Stomach (tissue), 9 donors: ENCODE data around the gene PACC1. TPM values are rescaled to one million over a fixed set of nuclear protein-coding genes. Genes with fewer than 3 reads are reported as not detected.
A peak's percentile ranks its signal among the peaks of the same experiment; 100 is the strongest.

Experiments used
- DNase-seq, 2 donors: peaks; one replicate each; pipeline versions ENCODE4 v3.0.0 to v3.0.0-alpha.2; 2013 to 2019
- H3K27ac ChIP-seq, 5 donors: fragments of 200-600 bp in 4 of 5; sonication (generic) in 4 of 5; one replicate each; pipeline ENCODE4 v1.5.1; 2013 to 2019; ENCODE audit warnings: mild to moderate bottlenecking in 1 of 5, moderate library complexity in 1 of 5
- H3K27me3 ChIP-seq, 3 donors: fragments of 200-600 bp; sonication (generic); one replicate each; pipeline ENCODE4 v1.5.1; 2017 to 2019; ENCODE audit warnings: mixed run types in 1 of 3
- H3K36me3 ChIP-seq, 4 donors: fragments of 200-600 bp; sonication (generic); 1 replicate in 3 of 4; 2 replicates in 1 of 4; pipeline ENCODE4 v1.5.1; 2016 to 2019
- H3K4me1 ChIP-seq, 4 donors: fragments of 200-600 bp; sonication (generic); one replicate each; pipeline ENCODE4 v1.5.1; 2016 to 2019
- H3K4me3 ChIP-seq, 4 donors: fragments of 200-600 bp; sonication (generic) in 3 of 4; one replicate each; pipeline ENCODE4 v1.5.1; 2016 to 2019; ENCODE audit warnings: mild to moderate bottlenecking in 1 of 4
- H3K9me3 ChIP-seq, 4 donors: fragments of 200-600 bp; sonication (generic); one replicate each; pipeline ENCODE4 v1.5.1; 2016 to 2019
- EP300 ChIP-seq: sonication (generic); formaldehyde crosslinking; IDR thresholded peaks from one replicate; pipeline ENCODE4 v1.6.1; 2017; ENCODE audit warnings: antibody characterized with exemption
- POLR2A ChIP-seq, 4 donors: fragments of 450-650 bp; IDR thresholded peaks; one replicate each; pipeline ENCODE4 v1.6.1; 2016; ENCODE audit warnings: antibody characterized with exemption in 4 of 4, control low read depth in 2 of 4, mild to moderate bottlenecking in 1 of 4, moderate library complexity in 1 of 4
- POLR2AphosphoS5 ChIP-seq, 3 donors: sonication (generic); formaldehyde crosslinking; IDR thresholded peaks; one replicate each; pipeline ENCODE4 v1.6.1; 2016; ENCODE audit warnings: antibody characterized with exemption in 3 of 3
- WGBS, 5 donors: extraction: QIAGEN DNeasy Blood & Tissue Kit in 3 of 5; methylation state at CpG; one replicate each; pipeline versions ENCODE4 v1.1.5 to v1.1.7; 2013 to 2018; 5-methylcytosine and 5-hydroxymethylcytosine counted together
- intact Hi-C: fragments of 100-400 bp; cut with DNase I; formaldehyde crosslinking; loops from one replicate; pipeline ENCODE4 v1.15.1; 2023; ENCODE audit warnings: low total_unique reads
- polyA plus RNA-seq, 3 donors: library from polyadenylated mRNA; stranded (reverse); fragments of 200-250 nt; gene quantifications; one replicate each; pipeline ENCODE4 v1.2.3, GENCODE V29; 2013
- total RNA-seq, 5 donors: library from RNA; depleted of rRNA; stranded (reverse); fragments of >200 nt; gene quantifications; one replicate each; pipeline versions ENCODE4 v1.1.0 to v1.2.3, GENCODE V29; 2014 to 2016
- TF ChIP-seq, protein P1 (sequence below), 7 experiments: fragments of 450-650 bp in 4 of 7; fragments of 200-600 bp in 3 of 7; sonication (generic) in 3 of 7; IDR thresholded peaks; one replicate each; pipeline ENCODE4 v1.5.1; 2016 to 2019; ENCODE audit warnings: antibody characterized with exemption in 7 of 7, control low read depth in 2 of 7, mild to moderate bottlenecking in 1 of 7
- donor health status: healthy with polysubstance abuse.
- donor health status: Bipolar disorder and iron deficiency.
- donor health status: healthy.

Gene PACC1
- total and polyA plus RNA-seq, 8 donors = 0.58 to 6.4 (median 2.0) TPM

DNA sequence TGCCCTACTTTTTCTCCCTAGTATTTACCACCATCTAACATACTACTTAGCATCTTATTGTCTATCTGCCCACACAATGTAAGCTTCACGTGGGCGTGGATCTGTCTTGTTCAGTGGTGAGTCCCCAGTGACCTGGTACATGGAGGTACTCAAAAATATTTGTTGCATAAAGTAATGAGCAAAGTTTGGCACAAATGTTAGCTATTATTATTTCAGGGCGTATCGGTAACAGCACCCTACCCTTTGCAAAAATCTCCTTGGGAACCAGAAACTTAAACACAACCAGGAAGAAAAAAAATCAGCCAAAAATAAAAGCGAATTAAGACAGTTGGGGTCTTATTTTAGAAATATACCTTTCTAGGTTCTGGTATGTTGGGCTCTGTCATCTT lies 17.6 kb upstream of the PACC1 start:
- WGBS, 5 donors = 12 to 20% (median 15%) methylated on average over 5 of the region's 5 CpGs
- Histone ChIP-seq H3K4me1 (peaks cover 15 to 35% (median 23%) of the 10 kb centered on the region in 4 donors), H3K36me3 (no peaks in the 10 kb centered on the region), H3K27ac (peak overlapping the region in 4 of 5 donors; percentile 77 to 92 (median 88)), H3K27me3 (no peaks in the 10 kb centered on the region), H3K4me3 (peak overlapping the region; percentile 84 to 93 (median 92)), H3K9me3 (no peaks in the 10 kb centered on the region)
- DNase-seq = peak in 1 of 2 donors; percentile 26
- intact Hi-C loops = no loop called here
- TF ChIP-seq POLR2A (IDR thresholded peaks at IDR 0.05) (no peak), POLR2AphosphoS5 (IDR thresholded peaks at IDR 0.05) (no peak), EP300 (no peak)
- TF ChIP-seq, protein P1, sequence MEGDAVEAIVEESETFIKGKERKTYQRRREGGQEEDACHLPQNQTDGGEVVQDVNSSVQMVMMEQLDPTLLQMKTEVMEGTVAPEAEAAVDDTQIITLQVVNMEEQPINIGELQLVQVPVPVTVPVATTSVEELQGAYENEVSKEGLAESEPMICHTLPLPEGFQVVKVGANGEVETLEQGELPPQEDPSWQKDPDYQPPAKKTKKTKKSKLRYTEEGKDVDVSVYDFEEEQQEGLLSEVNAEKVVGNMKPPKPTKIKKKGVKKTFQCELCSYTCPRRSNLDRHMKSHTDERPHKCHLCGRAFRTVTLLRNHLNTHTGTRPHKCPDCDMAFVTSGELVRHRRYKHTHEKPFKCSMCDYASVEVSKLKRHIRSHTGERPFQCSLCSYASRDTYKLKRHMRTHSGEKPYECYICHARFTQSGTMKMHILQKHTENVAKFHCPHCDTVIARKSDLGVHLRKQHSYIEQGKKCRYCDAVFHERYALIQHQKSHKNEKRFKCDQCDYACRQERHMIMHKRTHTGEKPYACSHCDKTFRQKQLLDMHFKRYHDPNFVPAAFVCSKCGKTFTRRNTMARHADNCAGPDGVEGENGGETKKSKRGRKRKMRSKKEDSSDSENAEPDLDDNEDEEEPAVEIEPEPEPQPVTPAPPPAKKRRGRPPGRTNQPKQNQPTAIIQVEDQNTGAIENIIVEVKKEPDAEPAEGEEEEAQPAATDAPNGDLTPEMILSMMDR (IDR thresholded peaks at IDR 0.05) = no peak

DNA sequence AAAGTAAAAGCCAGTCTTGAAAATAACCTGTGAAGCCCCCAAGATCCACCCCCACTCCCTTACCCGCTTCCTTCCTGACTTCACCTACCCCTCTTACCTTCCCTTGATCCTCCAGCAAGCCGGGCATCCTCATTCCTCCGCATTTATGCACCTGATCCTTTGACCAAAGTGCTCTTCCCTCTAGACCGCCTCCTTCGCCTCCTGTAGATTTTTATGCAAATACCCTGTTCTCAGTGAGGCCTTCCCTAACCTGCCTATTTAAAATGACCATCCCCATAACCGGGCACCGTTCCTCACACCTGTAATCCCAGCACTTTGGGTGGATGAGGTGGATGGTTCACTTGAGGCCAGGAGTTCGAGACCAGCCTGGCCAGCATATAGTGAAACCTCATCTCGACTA lies 17.0 kb upstream of the PACC1 start:
- 87 to 93% (median 91%) methylated on average over 9 of the region's 9 CpGs for WGBS, 5 donors
- Histone ChIP-seq H3K9me3 (no peaks in the 10 kb centered on the region), H3K36me3 (no peaks in the 10 kb centered on the region), H3K4me3 (no peak overlapping the region), H3K27ac (no peak overlapping the region), H3K4me1 (peaks cover 15 to 35% (median 23%) of the 10 kb centered on the region in 4 donors), H3K27me3 (no peaks in the 10 kb centered on the region)
- no peak for TF ChIP-seq POLR2AphosphoS5 (IDR thresholded peaks at IDR 0.05)
- intact Hi-C loops = no loop called here
- DNase-seq = no peak

DNA sequence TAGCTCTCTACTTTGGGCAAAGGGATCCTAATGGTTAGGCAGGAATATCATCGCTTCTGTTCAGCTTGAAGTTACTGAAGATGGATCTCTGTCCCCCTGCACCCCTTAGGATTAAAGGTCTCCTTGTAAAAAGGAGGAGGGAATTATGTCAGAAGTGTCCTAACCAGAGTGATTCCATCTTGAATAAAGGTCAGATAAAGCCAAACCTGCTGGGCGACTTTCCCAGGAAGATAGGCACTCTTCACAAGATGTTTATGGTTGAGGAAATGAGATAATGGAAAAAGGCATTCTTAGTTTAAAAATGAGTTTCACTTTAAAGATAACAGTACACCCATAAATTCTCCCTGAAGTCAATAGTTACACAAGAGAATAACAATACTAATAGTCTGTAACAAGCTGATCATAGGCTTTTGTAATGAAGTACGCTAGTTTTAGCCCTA lies 16.3 kb upstream of the PACC1 start:
- intact Hi-C loops = no loop called here
- no peak overlapping the region for H3K27ac ChIP-seq
- H3K4me3 ChIP-seq = no peak overlapping the region
- no peak for TF ChIP-seq POLR2AphosphoS5 (IDR thresholded peaks at IDR 0.05)
- TF ChIP-seq, protein P1 (IDR thresholded peaks at IDR 0.05) = no peak
- no peak for TF ChIP-seq EP300
- no peak for TF ChIP-seq POLR2A (IDR thresholded peaks at IDR 0.05)
- DNase-seq = peak in 1 of 2 donors; percentile 60
- no peaks in the 10 kb centered on the region for H3K9me3 ChIP-seq
- H3K4me1 ChIP-seq = peaks cover 15 to 35% (median 23%) of the 10 kb centered on the region in 4 donors
- H3K27me3 ChIP-seq = no peaks in the 10 kb centered on the region
- H3K36me3 ChIP-seq = no peaks in the 10 kb centered on the region
- WGBS, 5 donors = 58 to 69% (median 63%) methylated on average over 3 of the region's 3 CpGs

DNA sequence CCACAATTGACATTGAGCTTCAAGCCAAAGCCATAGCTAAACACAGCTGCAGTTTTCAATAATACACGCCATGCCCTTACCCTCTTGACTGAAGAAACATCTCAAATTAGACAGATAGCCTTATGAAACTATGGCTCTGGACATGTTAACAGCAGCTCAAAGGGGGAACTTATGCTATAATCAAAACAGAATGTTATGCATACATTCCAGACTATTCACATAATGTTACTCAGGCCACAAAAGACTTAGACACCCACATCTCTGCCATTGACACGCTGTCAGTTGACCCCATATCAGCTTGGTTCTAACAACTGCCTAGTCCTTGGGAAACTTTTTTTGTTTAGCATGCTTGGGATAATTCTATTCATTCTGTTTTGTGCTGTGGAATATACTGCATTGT lies 15.7 kb upstream of the PACC1 start:
- Histone ChIP-seq H3K27ac (no peak overlapping the region), H3K4me3 (no peak overlapping the region), H3K4me1 (peaks cover 15 to 35% (median 23%) of the 10 kb centered on the region in 4 donors), H3K9me3 (no peaks in the 10 kb centered on the region), H3K36me3 (no peaks in the 10 kb centered on the region), H3K27me3 (no peaks in the 10 kb centered on the region)
- TF ChIP-seq POLR2A (IDR thresholded peaks at IDR 0.05) (no peak), EP300 (no peak), POLR2AphosphoS5 (IDR thresholded peaks at IDR 0.05) (no peak)
- TF ChIP-seq, protein P1 (IDR thresholded peaks at IDR 0.05) = no peak
- no peak for DNase-seq
- WGBS, 5 donors = 72 to 82% (median 77%) methylated on average over 2 of the region's 2 CpGs
- intact Hi-C loops = no loop called here

DNA sequence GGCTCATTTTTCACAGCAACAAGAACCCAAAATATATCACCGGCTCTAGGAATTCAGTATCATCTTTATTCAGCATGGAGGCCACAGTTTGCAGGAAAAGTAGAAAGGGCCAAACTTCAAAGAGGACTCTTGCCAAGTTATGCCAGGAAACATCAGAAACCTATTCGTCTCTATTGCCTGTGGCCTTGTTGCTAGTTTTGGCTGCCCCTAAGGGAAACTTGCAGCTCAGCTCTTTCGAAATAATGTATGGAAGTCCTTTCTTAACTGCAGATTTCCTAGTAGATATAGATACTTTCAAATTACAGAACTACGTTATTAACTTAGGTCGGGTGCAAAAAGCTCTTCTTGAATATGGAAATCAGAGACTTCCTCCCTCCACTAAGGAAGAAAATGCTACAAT lies 13.8 kb upstream of the PACC1 start:
- Histone ChIP-seq H3K36me3 (no peaks in the 10 kb centered on the region), H3K4me1 (peaks cover 6 to 21% (median 11%) of the 10 kb centered on the region in 4 donors), H3K9me3 (no peaks in the 10 kb centered on the region), H3K27ac (no peak overlapping the region), H3K27me3 (no peaks in the 10 kb centered on the region), H3K4me3 (no peak overlapping the region)
- no peak for DNase-seq
- intact Hi-C loops = no loop called here
- 60 to 67% (median 63%) methylated on average over 5 of the region's 5 CpGs for WGBS, 5 donors
- TF ChIP-seq POLR2AphosphoS5 (IDR thresholded peaks at IDR 0.05) (no peak), EP300 (no peak), POLR2A (IDR thresholded peaks at IDR 0.05) (no peak)
- TF ChIP-seq, protein P1 (IDR thresholded peaks at IDR 0.05) = no peak
